ENCODE results near the gene PFKFB2. TPM values are rescaled to one million over a fixed set of nuclear protein-coding genes. Genes with fewer than 3 reads are reported as not detected.

The PFKFB2 gene
- total and polyA plus RNA-seq, 10 donors = 6.8 to 69.5 (median 23.9) TPM

DNA sequence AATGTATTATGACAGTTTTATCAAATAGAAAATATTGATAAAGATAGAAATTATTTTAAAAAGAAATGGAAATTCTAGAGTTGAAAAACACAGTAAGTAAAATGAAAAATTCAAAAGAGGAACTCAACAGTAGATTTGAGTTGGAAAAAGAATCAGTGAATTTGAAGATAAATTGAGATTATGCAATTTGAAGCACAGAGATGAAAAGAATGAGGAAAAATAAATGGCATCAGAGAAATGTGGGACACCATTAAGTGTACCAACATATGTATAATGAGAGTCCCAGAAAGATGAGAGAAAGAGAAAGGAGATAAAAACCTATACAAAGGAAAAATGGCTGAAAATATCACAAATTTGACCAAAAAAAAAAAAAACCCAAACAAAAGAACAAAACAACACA, 76.0 kb downstream of the PFKFB2 start:
- Histone ChIP-seq H3K4me1 (no peaks in the 10 kb centered on the region), H3K27ac (no peak overlapping the region), H3K4me3 (no peak overlapping the region), H3K36me3 (no peaks in the 10 kb centered on the region), H3K27me3 (replicated peaks in 1 of 7) (no peaks in the 10 kb centered on the region), H3K9me3 (peaks cover 7 to 64% (median 51%) of the 10 kb centered on the region in 8 donors)
- intact Hi-C loops (cut with DNase I; ENCODE audit: low total_unique reads) = no loop called here
- TF ChIP-seq POLR2A (IDR thresholded peaks at IDR 0.05) = no peak
- TF ChIP-seq POLR2AphosphoS5 (IDR thresholded peaks at IDR 0.05) = no peak
- TF ChIP-seq, protein P1, sequence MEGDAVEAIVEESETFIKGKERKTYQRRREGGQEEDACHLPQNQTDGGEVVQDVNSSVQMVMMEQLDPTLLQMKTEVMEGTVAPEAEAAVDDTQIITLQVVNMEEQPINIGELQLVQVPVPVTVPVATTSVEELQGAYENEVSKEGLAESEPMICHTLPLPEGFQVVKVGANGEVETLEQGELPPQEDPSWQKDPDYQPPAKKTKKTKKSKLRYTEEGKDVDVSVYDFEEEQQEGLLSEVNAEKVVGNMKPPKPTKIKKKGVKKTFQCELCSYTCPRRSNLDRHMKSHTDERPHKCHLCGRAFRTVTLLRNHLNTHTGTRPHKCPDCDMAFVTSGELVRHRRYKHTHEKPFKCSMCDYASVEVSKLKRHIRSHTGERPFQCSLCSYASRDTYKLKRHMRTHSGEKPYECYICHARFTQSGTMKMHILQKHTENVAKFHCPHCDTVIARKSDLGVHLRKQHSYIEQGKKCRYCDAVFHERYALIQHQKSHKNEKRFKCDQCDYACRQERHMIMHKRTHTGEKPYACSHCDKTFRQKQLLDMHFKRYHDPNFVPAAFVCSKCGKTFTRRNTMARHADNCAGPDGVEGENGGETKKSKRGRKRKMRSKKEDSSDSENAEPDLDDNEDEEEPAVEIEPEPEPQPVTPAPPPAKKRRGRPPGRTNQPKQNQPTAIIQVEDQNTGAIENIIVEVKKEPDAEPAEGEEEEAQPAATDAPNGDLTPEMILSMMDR (IDR thresholded peaks at IDR 0.05 in 8 of 11, conservative IDR thresholded peaks at IDR 0.05 in 3 of 11) = no peak
- no peak for DNase-seq

Other genes with a start within 250 kb of the PFKFB2 start
- gene IL20, start 187.7 kb upstream of the PFKFB2 start, total RNA-seq = not detected
- gene IL20, start 187.7 kb upstream of the PFKFB2 start, polyA plus RNA-seq = not detected
- under 1 TPM in 2 of 7 donors, not detected in 5; 0.30 to 0.34 TPM for gene IL24, start 155.8 kb upstream of the PFKFB2 start, total RNA-seq
- 1 to 10 TPM; 1.2 to 2.0 (median 1.4) TPM for gene IL24, start 155.8 kb upstream of the PFKFB2 start, polyA plus RNA-seq
- 100 to 1,000 TPM; 136 to 269 (median 242) TPM for gene FCMR, start 131.3 kb upstream of the PFKFB2 start, total RNA-seq
- gene FCMR, start 131.3 kb upstream of the PFKFB2 start, polyA plus RNA-seq = 100 to 1,000 TPM; 165 to 229 (median 187) TPM
- gene PIGR, start 106.8 kb upstream of the PFKFB2 start, total RNA-seq = 1 to 10 TPM in 3 of 7 donors, under 1 TPM in 4; 0.37 to 1.7 (median 0.94) TPM
- gene PIGR, start 106.8 kb upstream of the PFKFB2 start, polyA plus RNA-seq = under 1 TPM; 0.13 to 0.99 (median 0.30) TPM
- gene FCAMR, start 82.8 kb upstream of the PFKFB2 start, total RNA-seq = 1 to 10 TPM in 1 of 7 donors, under 1 TPM in 4, not detected in 2; 0.16 to 1.0 (median 0.36) TPM
- 1 to 10 TPM in 1 of 3 donors, under 1 TPM in 2; 0.38 to 1.3 (median 0.59) TPM for gene FCAMR, start 82.8 kb upstream of the PFKFB2 start, polyA plus RNA-seq
- 1 to 10 TPM in 1 of 7 donors, under 1 TPM in 6; 0.09 to 1.0 (median 0.28) TPM for gene C1orf116, start 20.5 kb upstream of the PFKFB2 start, total RNA-seq
- under 1 TPM in 2 of 3 donors, not detected in 1; 0.02 to 0.10 TPM for gene C1orf116, start 20.5 kb upstream of the PFKFB2 start, polyA plus RNA-seq
- 10 to 100 TPM in 6 of 7 donors, 1 to 10 TPM in 1; 9.8 to 23.2 (median 16.5) TPM for gene YOD1, start 2.1 kb upstream of the PFKFB2 start, total RNA-seq
- gene YOD1, start 2.1 kb upstream of the PFKFB2 start, polyA plus RNA-seq = 1 to 10 TPM; 2.8 to 3.6 (median 3.1) TPM
- 1 to 10 TPM in 3 of 7 donors, under 1 TPM in 3, not detected in 1; 0.34 to 1.4 (median 0.71) TPM for gene C4BPB, start 35.6 kb downstream of the PFKFB2 start, total RNA-seq
- under 1 TPM; 0.24 to 0.61 (median 0.59) TPM for gene C4BPB, start 35.6 kb downstream of the PFKFB2 start, polyA plus RNA-seq
- 1 to 10 TPM in 2 of 7 donors, under 1 TPM in 5; 0.33 to 1.9 (median 0.57) TPM for gene C4BPA, start 51.0 kb downstream of the PFKFB2 start, total RNA-seq
- under 1 TPM; 0.03 to 0.38 (median 0.04) TPM for gene C4BPA, start 51.0 kb downstream of the PFKFB2 start, polyA plus RNA-seq

Data from spleen (tissue), 11 donors.